SK-N-SH (cell line): ENCODE results near the gene MTR. TPM values are rescaled to one million over a fixed set of nuclear protein-coding genes. Genes with fewer than 3 reads are reported as not detected.

ENCODE experiments used
- CTCF ChIA-PET: fragments of 300-600, 350-600 bp; formaldehyde crosslinking; extraction: SDS; loops from one replicate; lab custom pipeline; 2021; lab: Yijun Ruan, JAX
- POLR2A ChIA-PET: fragments of 350-600 bp; sonication (Branson Sonifier 250); formaldehyde crosslinking; extraction: SDS; loops from one replicate; lab custom pipeline; 2020; ENCODE audit warnings: antibody characterized with exemption, inconsistent platforms; lab: Yijun Ruan, JAX
- DNase-seq: peaks from one replicate; pipeline ENCODE4 v3.0.0; 2012
- H2AFZ ChIP-seq: fragments of 200-600 bp; sonication (generic); 2 replicates; pipeline ENCODE4 v1.8.1; 2016; ENCODE audit warnings: antibody characterized with exemption, mild to moderate bottlenecking, low read depth
- H3F3A ChIP-seq: fragments of 200-600 bp; sonication (generic); replicated peaks from 2 replicates; pipeline ENCODE3; 2016; ENCODE audit warnings: antibody characterized with exemption, mild to moderate bottlenecking; ENCODE audit not compliant: insufficient read depth
- H3K27ac ChIP-seq, 2 experiments: fragments of 200-500 bp in 1 of 2; fragments of 200-600 bp in 1 of 2; sonication (Bioruptor generic) in 1 of 2; sonication (generic), shearing (Covaris generic) in 1 of 2; 2 replicates each; pipeline versions ENCODE4 v1.5.1 to v1.6.1; 2014 to 2016; ENCODE audit warnings: low read depth in 2 of 2, inconsistent platforms in 1 of 2, low read length in 1 of 2, mild to moderate bottlenecking in 1 of 2, mixed read lengths in 1 of 2
- H3K27me3 ChIP-seq: fragments of 200-600 bp; sonication (generic), shearing (Covaris generic); 2 replicates; pipeline ENCODE4 v1.6.1; 2016; ENCODE audit warnings: mixed run types; ENCODE audit not compliant: insufficient read depth
- H3K36me3 ChIP-seq, 2 experiments: fragments of 200-500 bp in 1 of 2; fragments of 200-600 bp in 1 of 2; sonication (Bioruptor generic) in 1 of 2; sonication (generic) in 1 of 2; replicated peaks in 1 of 2; 2 replicates each; pipeline versions ENCODE3 to v1.5.1; 2014 to 2016; ENCODE audit warnings: low read length in 1 of 2, mild to moderate bottlenecking in 1 of 2; ENCODE audit not compliant: insufficient read depth in 2 of 2, control insufficient read depth in 1 of 2
- H3K4me1 ChIP-seq, 2 experiments: fragments of 200-500 bp in 1 of 2; fragments of 200-600 bp in 1 of 2; sonication (Bioruptor generic) in 1 of 2; sonication (generic), shearing (Covaris generic) in 1 of 2; 2 replicates each; pipeline versions ENCODE4 v1.5.1 to v1.6.1; 2014 to 2016; ENCODE audit warnings: low read depth in 1 of 2, low read length in 1 of 2, mixed run types in 1 of 2; ENCODE audit not compliant: insufficient read depth in 2 of 2, control insufficient read depth in 1 of 2
- H3K4me2 ChIP-seq: fragments of 200-600 bp; sonication (generic), shearing (Covaris generic); 2 replicates; pipeline ENCODE4 v1.6.1; 2017; ENCODE audit warnings: mixed run types
- H3K4me3 ChIP-seq, 2 experiments: fragments of 200-500 bp in 1 of 2; fragments of 200-600 bp in 1 of 2; sonication (Bioruptor generic) in 1 of 2; sonication (generic), shearing (Covaris generic) in 1 of 2; 2 replicates each; pipeline versions ENCODE4 v1.5.1 to v1.8.1; 2014 to 2016; ENCODE audit warnings: low read depth in 2 of 2, inconsistent platforms in 1 of 2, low read length in 1 of 2, mild to moderate bottlenecking in 1 of 2, mixed read lengths in 1 of 2, moderate library complexity in 1 of 2
- H3K79me2 ChIP-seq: fragments of 200-600 bp; sonication (generic); 2 replicates; pipeline ENCODE4 v1.8.1; 2017; ENCODE audit warnings: mild to moderate bottlenecking; ENCODE audit not compliant: insufficient read depth
- H3K9ac ChIP-seq: fragments of 200-600 bp; sonication (generic); 2 replicates; pipeline ENCODE4 v1.6.1; 2017; ENCODE audit warnings: mixed run types
- H3K9me2 ChIP-seq: fragments of 200-600 bp; sonication (generic); 2 replicates; pipeline ENCODE4 v1.6.1; 2017; ENCODE audit warnings: mixed run types
- H3K9me3 ChIP-seq: fragments of 200-600 bp; sonication (generic); 2 replicates; pipeline ENCODE4 v1.6.1; 2017; ENCODE audit warnings: mixed run types, mild to moderate bottlenecking, moderate library complexity
- H4K20me1 ChIP-seq: fragments of 200-600 bp; sonication (generic); 2 replicates; pipeline ENCODE4 v1.6.1; 2017; ENCODE audit warnings: mild to moderate bottlenecking, mixed run types; ENCODE audit not compliant: insufficient read depth
- CHD2 ChIP-seq: fragments of 150-350 bp; IDR thresholded peaks from 2 replicates; pipeline ENCODE4 v1.6.1; 2018; ENCODE audit warnings: low read length; ENCODE audit not compliant: partially characterized antibody
- CTCF ChIP-seq: fragments of 200-600 bp; sonication (generic); IDR thresholded peaks from 2 replicates; pipeline ENCODE4 v1.6.1; 2017; ENCODE audit warnings: antibody characterized with exemption, mild to moderate bottlenecking, moderate library complexity
- ELF1 ChIP-seq: IDR thresholded peaks from 2 replicates; pipeline ENCODE4 v1.4.0; 2012
- EP300 ChIP-seq, 2 experiments: IDR thresholded peaks; 2 replicates each; pipeline versions ENCODE4 v1.4.0 to v1.6.1; 2012; ENCODE audit warnings: borderline replicate concordance in 1 of 2, low read depth in 1 of 2, low read length in 1 of 2
- FOSL2 ChIP-seq: IDR thresholded peaks from 2 replicates; pipeline ENCODE4 v1.4.0; 2012; ENCODE audit warnings: low read depth, mild to moderate bottlenecking, moderate library complexity, borderline replicate concordance
- FOXM1 ChIP-seq: IDR thresholded peaks from 2 replicates; pipeline ENCODE4 v1.4.0; 2012; ENCODE audit warnings: low read depth, mild to moderate bottlenecking
- GABPA ChIP-seq: IDR thresholded peaks from 2 replicates; pipeline ENCODE4 v1.4.0; 2012; ENCODE audit warnings: low read depth, mild to moderate bottlenecking
- GATA2 ChIP-seq: sonication (generic); formaldehyde crosslinking; IDR thresholded peaks from 2 replicates; pipeline ENCODE4 v1.5.0; 2020; ENCODE audit warnings: mild to moderate bottlenecking, missing genetic modification reagents
- JUND ChIP-seq: IDR thresholded peaks from 2 replicates; pipeline ENCODE4 v1.4.0; 2012
- MEF2A ChIP-seq: IDR thresholded peaks from 2 replicates; pipeline ENCODE4 v1.4.0; 2012; ENCODE audit warnings: low read depth, borderline replicate concordance
- NFIC ChIP-seq: IDR thresholded peaks from 2 replicates; pipeline ENCODE4 v1.4.0; 2012; ENCODE audit warnings: borderline replicate concordance
- RCOR1 ChIP-seq: fragments of 150-350 bp; IDR thresholded peaks from 2 replicates; pipeline ENCODE4 v1.6.1; 2017; ENCODE audit warnings: antibody characterized with exemption, low read length
- WGBS: methylation state at CpG from one replicate; pipeline ENCODE4 v1.1.6; 2017; ENCODE audit warnings: low lambda C conversion rate; 5-methylcytosine and 5-hydroxymethylcytosine counted together
- polyA plus RNA-seq, 3 experiments: library from polyadenylated mRNA; depleted of rRNA; stranded (reverse); fragments of >200 nt; gene quantifications; 2 replicates each; pipeline ENCODE4 v1.2.3, GENCODE V29; 2012
- TF ChIP-seq, protein P1 (sequence below): IDR thresholded peaks from 2 replicates; pipeline ENCODE4 v1.4.0; 2012; ENCODE audit warnings: low read depth, borderline replicate concordance
- TF ChIP-seq, protein P2 (sequence below): IDR thresholded peaks from 2 replicates; pipeline ENCODE4 v1.4.0; 2012; ENCODE audit warnings: low read depth
- TF ChIP-seq, protein P3 (sequence below): IDR thresholded peaks from 2 replicates; pipeline ENCODE4 v1.6.1; 2012; ENCODE audit warnings: mild to moderate bottlenecking, low read depth, low read length, moderate library complexity

Gene MTR
- polyA plus RNA-seq, 1 of the 3 experiments (the other 2 are of a cell fraction): 5.4 TPM

DNA sequence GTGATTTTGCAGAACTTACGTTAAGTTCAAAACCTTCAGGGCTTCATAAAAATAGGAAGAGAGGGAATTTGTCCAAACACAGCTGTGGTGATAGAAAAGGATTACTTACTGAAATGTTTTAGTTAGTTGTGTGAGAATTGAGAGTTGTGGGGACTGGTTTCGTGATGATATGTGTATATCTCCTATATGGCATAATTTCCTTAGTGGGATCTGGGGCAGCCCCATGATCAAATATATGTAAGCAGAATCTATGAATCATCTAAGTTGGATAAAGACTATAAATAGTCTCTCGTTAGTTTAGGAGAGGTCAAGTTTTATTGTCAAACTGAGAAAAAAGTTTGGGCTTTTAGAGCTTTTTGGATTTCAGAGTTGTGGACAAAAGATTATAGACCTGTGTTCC lies 14.9 kb downstream of the MTR start:
- WGBS: 95% methylated on average over 3 of the region's 3 CpGs
- no peaks in the 10 kb centered on the region for H3K9me2 ChIP-seq
- ChIA-PET CTCF (interaction anchor here (0.9 to 1.8 kb wide), 2 partner anchors 51 to 201 kb away, joined by 3 read pairs; no protein-coding TSS in a partner anchor), POLR2A (no interaction called here)
- no peaks in the 10 kb centered on the region for H4K20me1 ChIP-seq
- no peak overlapping the region for H3K27ac ChIP-seq
- no peak for DNase-seq
- H3K4me1 ChIP-seq: no peaks in the 10 kb centered on the region; a peak in 1 of 4 replicates
- H3K4me3 ChIP-seq: no peak overlapping the region
- H3K9ac ChIP-seq: no peak overlapping the region
- TF ChIP-seq FOSL2 (no peak), EP300 (IDR thresholded peaks at IDR 0.05; ENCODE audit: borderline replicate concordance in 1 of 2, low read depth in 1 of 2, low read length in 1 of 2) (no peak), NFIC (no peak), JUND (no peak), GATA2 (no peak), RCOR1 (no peak), CHD2 (no peak), MEF2A (no peak), FOXM1 (no peak), GABPA (no peak), ELF1 (no peak), CTCF (no peak)
- TF ChIP-seq, protein P1, sequence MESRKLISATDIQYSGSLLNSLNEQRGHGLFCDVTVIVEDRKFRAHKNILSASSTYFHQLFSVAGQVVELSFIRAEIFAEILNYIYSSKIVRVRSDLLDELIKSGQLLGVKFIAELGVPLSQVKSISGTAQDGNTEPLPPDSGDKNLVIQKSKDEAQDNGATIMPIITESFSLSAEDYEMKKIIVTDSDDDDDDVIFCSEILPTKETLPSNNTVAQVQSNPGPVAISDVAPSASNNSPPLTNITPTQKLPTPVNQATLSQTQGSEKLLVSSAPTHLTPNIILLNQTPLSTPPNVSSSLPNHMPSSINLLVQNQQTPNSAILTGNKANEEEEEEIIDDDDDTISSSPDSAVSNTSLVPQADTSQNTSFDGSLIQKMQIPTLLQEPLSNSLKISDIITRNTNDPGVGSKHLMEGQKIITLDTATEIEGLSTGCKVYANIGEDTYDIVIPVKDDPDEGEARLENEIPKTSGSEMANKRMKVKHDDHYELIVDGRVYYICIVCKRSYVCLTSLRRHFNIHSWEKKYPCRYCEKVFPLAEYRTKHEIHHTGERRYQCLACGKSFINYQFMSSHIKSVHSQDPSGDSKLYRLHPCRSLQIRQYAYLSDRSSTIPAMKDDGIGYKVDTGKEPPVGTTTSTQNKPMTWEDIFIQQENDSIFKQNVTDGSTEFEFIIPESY: no peak
- TF ChIP-seq, protein P2, sequence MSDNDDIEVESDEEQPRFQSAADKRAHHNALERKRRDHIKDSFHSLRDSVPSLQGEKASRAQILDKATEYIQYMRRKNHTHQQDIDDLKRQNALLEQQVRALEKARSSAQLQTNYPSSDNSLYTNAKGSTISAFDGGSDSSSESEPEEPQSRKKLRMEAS: no peak
- TF ChIP-seq, protein P3, sequence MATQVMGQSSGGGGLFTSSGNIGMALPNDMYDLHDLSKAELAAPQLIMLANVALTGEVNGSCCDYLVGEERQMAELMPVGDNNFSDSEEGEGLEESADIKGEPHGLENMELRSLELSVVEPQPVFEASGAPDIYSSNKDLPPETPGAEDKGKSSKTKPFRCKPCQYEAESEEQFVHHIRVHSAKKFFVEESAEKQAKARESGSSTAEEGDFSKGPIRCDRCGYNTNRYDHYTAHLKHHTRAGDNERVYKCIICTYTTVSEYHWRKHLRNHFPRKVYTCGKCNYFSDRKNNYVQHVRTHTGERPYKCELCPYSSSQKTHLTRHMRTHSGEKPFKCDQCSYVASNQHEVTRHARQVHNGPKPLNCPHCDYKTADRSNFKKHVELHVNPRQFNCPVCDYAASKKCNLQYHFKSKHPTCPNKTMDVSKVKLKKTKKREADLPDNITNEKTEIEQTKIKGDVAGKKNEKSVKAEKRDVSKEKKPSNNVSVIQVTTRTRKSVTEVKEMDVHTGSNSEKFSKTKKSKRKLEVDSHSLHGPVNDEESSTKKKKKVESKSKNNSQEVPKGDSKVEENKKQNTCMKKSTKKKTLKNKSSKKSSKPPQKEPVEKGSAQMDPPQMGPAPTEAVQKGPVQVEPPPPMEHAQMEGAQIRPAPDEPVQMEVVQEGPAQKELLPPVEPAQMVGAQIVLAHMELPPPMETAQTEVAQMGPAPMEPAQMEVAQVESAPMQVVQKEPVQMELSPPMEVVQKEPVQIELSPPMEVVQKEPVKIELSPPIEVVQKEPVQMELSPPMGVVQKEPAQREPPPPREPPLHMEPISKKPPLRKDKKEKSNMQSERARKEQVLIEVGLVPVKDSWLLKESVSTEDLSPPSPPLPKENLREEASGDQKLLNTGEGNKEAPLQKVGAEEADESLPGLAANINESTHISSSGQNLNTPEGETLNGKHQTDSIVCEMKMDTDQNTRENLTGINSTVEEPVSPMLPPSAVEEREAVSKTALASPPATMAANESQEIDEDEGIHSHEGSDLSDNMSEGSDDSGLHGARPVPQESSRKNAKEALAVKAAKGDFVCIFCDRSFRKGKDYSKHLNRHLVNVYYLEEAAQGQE: no peak
- H3K9me3 ChIP-seq: no peaks in the 10 kb centered on the region
- H3F3A ChIP-seq: no peaks in the 10 kb centered on the region
- peaks cover 11% of the 10 kb centered on the region; the same call in 1 of the 2 replicates for H3K79me2 ChIP-seq
- no peak overlapping the region for H3K4me2 ChIP-seq
- no peaks in the 10 kb centered on the region for H3K27me3 ChIP-seq
- no peak overlapping the region for H2AFZ ChIP-seq
- peaks cover 17 to 66% of the 10 kb centered on the region in 2 experiments for H3K36me3 ChIP-seq
